ENCODE data around the gene INO80C.
"Not testable (repeated sequence)": the region's sequence is repeated elsewhere in the genome, so short reads cannot be mapped to it uniquely, and the experiment has no call there.

DNA sequence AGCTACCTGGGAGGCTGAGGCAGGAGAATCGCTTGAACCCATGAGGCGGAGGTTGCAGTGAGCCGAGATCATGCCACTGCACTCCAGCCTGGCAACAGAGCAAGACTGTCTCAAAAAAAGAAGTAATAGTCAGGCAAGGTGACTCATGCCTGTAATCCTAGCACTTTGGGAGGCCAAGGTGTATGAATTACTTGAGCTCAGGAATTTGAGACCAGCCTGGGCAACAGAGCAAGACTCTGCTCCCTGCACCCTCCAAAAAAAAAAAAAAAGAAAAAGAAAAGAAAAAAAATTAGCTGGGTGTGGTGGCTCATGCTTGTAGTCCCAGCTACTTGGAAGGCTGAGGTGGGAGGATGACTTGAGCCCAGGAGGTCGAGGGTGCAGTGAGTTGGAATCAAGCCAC is 44.7 kb downstream of the INO80C start:
- TF ChIP-seq CTCF (IDR thresholded peaks at IDR 0.05 in 4 of 5, conservative IDR thresholded peaks at IDR 0.05 in 1 of 5); POLR2A (IDR thresholded peaks at IDR 0.05): not testable (repeated sequence)

Measured in gastrocnemius medialis (tissue), 4 donors.